ENCODE data around the gene DLX5. TPM values are rescaled to one million over a fixed set of nuclear protein-coding genes. Genes with fewer than 3 reads are reported as not detected.

DLX5 gene
- total and polyA plus RNA-seq, 9 of the 15 experiments (the other 6 are each of a cell fraction or from before 2014, with no cell fraction given), result not detected

DNA sequence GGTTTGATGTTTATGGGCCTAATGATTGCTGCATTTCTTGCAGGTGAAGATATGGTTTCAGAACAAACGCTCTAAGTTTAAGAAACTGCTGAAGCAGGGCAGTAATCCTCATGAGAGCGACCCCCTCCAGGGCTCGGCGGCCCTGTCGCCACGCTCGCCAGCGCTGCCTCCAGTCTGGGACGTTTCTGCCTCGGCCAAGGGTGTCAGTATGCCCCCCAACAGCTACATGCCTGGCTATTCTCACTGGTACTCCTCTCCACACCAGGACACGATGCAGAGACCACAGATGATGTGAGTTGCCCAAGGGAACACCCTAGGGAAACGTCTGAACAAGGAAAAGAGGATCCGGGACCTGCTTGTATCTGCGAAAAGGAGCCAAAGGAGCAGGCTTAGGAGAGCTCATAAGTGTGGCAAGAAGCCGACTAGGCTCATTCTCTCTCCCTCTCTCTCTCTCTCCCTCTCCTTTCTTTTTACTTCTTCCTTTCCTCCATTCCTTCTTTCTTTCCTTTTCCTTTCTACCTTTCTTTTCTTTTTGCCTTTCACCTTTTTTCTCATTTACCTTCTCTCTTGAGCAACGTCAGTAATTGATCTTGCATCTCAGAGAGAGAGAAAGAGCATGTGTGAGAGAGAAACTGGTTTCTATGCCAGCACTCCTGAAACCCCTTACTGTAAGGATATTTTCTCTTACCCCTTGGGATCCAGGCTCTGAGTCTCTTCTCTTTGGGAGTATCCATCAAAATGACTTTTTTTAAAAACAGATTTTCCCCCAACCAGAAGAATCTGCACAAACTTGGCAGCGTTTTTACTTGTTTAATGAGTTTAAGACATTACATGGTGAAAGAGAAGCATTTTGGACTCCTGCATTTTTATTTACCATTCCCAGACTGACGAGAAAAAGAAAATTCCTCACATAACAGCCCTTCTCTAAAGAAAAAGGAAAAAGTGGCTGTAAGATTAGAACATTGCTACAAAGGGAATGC lies 14.6 kb downstream of the DLX5 start (continued):
- TF ChIP-seq MAX (CRISPR knock-in tag; IDR thresholded peaks at IDR 0.05) (no peak), NEUROD1 (IDR thresholded peaks at IDR 0.05; ENCODE audit: borderline replicate concordance, low read depth, low read length, partially characterized antibody) (no peak), ETS2 (tag; IDR thresholded peaks at IDR 0.05; ENCODE audit: borderline replicate concordance, poor library complexity, severe bottlenecking) (no peak), NR0B1 (IDR thresholded peaks at IDR 0.05; ENCODE audit: partially characterized antibody) (no peak), CLOCK (CRISPR knock-in tag; IDR thresholded peaks at IDR 0.05; ENCODE audit: borderline replicate concordance) (no peak)
- TF ChIP-seq, protein P1, sequence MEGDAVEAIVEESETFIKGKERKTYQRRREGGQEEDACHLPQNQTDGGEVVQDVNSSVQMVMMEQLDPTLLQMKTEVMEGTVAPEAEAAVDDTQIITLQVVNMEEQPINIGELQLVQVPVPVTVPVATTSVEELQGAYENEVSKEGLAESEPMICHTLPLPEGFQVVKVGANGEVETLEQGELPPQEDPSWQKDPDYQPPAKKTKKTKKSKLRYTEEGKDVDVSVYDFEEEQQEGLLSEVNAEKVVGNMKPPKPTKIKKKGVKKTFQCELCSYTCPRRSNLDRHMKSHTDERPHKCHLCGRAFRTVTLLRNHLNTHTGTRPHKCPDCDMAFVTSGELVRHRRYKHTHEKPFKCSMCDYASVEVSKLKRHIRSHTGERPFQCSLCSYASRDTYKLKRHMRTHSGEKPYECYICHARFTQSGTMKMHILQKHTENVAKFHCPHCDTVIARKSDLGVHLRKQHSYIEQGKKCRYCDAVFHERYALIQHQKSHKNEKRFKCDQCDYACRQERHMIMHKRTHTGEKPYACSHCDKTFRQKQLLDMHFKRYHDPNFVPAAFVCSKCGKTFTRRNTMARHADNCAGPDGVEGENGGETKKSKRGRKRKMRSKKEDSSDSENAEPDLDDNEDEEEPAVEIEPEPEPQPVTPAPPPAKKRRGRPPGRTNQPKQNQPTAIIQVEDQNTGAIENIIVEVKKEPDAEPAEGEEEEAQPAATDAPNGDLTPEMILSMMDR (IDR thresholded peaks at IDR 0.05 in 2 of 3, conservative IDR thresholded peaks at IDR 0.05 in 1 of 3; ENCODE audit: insufficient read depth in 2 of 3, low read depth in 1 of 3, low read length in 3 of 3), result no peak

Measured in K562 (cell line).